Measurements from ENCODE around the gene COPG2.
"Not testable (repeated sequence)": the region's sequence is repeated elsewhere in the genome, so short reads cannot be mapped to it uniquely, and the experiment has no call there.

The COPG2 gene, protein sequence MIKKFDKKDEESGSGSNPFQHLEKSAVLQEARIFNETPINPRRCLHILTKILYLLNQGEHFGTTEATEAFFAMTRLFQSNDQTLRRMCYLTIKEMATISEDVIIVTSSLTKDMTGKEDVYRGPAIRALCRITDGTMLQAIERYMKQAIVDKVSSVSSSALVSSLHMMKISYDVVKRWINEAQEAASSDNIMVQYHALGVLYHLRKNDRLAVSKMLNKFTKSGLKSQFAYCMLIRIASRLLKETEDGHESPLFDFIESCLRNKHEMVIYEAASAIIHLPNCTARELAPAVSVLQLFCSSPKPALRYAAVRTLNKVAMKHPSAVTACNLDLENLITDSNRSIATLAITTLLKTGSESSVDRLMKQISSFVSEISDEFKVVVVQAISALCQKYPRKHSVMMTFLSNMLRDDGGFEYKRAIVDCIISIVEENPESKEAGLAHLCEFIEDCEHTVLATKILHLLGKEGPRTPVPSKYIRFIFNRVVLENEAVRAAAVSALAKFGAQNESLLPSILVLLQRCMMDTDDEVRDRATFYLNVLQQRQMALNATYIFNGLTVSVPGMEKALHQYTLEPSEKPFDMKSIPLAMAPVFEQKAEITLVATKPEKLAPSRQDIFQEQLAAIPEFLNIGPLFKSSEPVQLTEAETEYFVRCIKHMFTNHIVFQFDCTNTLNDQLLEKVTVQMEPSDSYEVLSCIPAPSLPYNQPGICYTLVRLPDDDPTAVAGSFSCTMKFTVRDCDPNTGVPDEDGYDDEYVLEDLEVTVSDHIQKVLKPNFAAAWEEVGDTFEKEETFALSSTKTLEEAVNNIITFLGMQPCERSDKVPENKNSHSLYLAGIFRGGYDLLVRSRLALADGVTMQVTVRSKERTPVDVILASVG

DNA sequence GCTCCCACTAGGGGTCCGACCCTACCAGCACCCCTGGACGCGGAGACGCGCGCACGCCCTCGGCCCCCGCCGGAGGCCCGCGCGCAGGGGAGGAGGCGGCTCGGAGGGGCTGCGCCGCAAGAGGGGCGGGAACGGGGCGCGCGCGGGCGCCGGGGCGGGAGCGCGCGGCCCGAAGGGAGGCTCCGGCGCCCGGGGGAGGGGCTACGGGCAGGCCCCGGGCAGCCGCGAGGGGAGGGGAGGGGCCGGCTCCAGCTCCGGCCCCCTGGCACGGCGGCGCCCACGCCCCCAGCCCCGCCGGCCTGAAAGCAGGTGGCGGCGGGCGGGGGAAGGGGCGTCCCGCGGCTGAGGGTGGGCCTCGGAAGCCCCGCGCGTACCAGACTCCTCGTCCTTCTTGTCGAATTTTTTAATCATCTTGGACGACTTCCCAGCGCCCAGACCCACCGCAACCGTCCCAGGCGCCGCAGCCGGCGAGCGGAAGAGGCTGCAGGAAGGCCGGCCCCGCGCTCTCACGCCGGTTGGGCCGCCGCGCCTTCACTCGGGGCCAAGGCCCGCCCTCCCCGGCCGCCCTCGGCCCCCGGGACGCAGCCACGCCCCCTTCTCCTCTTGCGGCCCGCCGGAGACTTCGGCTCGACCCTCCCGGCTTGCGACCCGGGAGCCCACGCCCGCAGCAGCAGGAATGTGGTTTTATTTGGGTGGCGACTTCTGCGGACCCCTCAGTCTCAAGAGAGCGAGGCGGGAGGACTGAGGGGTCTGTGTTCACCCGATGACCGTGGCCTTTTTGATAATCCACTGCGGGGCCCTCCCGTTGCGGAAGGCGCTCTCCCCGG lies at the start of gene COPG2:
Gene COPG2 (minus strand): TSS at position 491 of the 827 bp plus-strand sequence. CDS start 80 bp downstream, at position 411.
- DNase-seq, result peak; percentile 88 to 97 (median 95)

DNA sequence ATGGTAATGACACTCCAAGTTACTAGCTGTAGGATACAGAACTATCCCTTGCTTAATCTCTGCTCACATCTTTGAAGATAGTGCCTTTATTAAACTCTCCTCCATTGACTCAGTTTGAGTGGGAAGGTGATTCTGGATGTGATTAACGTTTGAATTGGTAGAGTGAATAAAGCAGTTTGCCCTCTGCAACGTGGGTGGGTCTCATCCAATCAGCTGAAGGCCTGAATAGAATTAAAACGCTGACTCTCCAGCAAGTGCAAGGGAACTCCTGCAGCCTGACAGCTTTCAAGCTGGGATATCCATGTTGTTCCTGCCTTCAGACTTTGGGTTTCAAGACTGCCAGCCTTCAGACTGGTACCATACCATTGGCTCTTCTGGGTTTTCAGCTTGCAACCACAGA lies 43.9 kb upstream of the COPG2 start:
- DNase-seq, result peak in 1 of 3 donors; percentile 10

DNA sequence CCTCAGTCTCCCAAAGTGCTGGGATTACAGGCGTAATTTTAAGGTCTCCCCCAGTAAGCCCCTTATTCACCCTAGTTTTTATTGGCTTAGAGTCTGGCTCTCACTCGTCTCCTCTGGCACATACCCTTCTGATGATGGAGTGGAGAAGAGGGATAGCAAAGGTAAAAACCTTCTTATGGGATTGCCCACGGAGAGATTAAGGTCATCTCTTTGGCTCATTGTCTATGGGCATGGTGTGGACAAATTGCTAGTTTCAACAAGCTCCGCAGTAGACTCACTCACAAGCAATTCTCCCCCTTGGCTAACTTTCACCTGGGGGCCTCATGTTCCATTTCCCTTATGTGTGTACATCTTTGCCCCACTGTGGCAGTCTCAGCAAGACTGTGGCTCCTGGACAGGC lies 40.2 kb upstream of the COPG2 start:
- no peak for DNase-seq

DNA sequence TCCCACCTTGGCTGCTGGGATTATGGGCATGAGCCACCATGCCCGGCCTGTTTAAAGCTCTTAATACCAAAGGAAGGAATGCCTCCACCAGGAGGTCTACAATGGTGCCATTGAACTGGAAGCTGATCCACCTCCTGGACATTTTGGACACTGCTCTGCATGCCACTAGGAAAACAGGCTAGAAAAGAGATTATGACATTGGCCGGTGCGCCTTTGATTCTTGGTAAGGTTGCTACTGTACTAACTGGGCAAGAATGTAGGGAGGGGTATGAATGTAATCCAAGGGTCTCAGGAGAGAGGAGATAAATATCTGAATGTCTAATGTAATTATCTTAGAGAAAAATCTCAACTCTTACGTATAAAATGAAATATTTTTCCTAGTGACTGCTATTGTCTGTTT lies 39.5 kb upstream of the COPG2 start:
- no peak for DNase-seq

DNA sequence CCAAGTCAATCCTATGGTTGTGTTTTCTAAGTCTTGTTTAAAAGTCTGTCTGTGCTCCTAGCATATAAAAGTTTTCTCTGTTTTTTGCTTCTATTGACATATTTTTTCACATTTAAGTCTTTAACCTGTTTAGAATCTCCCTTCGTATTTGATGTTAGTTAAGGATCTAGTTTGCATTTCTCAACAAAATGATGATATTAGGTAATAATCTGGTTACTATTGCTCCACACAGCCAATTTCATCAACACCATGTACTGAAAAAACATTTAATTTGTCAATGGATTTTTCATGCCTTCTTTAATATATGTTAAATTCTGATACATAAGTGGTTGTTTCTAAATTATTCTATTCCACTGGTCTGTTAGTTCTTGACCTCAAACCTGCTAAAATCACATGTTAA lies 35.3 kb upstream of the COPG2 start:
- DNase-seq, result peak in 1 of 3 donors; percentile 26

DNA sequence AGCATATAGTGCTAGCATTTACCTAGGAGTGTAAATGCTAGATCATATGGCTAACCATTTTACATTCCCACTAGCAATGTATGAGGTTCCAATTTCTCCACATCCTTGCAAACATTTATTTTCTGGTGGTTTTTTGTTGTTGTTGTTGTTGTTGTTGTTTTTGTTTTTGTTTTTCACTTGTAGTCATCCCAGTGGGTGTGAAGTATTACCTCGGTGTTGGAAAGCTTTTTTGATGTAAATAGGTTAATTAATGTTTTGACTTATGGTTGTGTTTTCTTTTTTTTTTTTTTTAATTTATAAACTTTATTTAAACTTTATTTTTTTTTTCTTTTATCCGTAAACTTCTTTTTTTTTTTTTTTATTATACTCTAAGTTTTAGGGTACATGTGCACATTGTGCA lies 33.1 kb upstream of the COPG2 start:
- no peak for DNase-seq

DNA sequence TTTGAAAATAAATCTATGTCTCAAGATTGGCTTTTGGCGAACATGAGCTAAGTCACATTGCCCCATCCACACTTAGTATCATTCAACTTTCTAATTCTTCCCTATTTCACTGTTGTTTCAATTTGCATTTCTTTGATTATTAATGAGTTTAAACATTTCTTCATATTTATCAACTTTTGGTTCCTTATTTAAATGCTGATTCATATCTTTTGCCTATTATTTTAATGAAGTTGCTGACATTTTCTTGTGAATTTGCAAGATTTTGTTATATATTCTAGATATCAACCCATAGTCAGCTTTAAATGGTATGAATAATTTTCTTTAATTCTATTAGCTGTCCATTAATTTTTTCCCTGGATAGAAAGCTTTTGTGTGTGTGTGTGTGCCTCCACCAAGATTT lies 32.2 kb upstream of the COPG2 start:
- no peak for DNase-seq

DNA sequence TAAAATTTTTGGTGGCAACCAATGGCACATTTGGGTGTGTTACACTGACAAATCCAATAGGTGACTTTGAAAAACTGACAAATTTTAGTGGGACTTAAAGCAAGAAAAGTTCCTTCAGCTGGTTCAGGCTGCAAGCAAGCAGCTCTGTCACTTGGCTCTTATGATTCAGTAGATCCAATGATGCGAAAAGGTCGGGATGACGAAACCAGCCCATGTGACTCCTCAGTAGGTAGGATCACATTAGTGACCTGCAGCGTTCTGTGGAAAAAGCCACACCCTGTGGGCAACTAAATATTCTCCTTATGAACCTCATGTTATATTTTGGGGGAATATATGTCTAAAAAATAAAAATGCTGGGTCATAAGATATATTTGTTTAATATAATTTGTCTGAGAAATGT lies 31.1 kb upstream of the COPG2 start:
- no peak for DNase-seq

DNA sequence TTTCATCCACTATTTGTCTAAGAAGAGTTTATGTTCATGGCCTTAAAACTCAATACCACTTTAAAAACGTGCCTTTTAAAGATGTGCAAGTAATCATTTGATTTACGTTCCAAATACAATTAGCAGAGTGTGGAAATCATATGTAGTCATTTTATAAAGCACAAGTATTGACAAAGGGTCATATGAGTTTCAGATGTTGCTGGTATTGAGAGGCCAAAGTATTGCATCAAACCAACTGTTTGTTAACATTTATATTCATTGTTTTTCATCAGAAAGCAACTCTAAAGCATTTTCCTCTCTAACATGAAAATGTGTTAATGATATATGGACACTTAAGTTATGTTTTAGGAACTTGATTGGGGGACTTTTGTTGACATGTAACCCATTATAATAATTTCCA lies 29.3 kb upstream of the COPG2 start:
- DNase-seq, result no peak

DNA sequence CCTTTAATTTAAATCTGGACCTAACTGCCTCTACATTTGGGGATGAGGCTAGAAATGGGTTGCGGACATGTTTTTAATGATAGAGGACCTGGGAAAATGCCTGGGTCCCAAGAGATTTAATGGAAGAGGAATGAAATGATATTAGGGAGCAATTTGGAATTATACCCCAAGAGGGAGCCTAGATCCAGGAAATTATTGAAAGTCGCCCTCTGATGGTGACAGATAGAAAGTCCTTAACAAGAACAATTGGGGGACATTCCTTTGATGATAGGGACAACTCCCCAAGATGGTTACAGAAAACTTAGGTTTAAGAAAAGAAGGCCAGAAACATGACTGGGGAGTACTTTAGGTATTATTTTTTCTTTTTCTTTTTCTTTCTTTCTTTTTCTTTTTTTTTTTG lies 27.3 kb upstream of the COPG2 start:
- DNase-seq, result peak; percentile 49 to 73 (median 64)

DNA sequence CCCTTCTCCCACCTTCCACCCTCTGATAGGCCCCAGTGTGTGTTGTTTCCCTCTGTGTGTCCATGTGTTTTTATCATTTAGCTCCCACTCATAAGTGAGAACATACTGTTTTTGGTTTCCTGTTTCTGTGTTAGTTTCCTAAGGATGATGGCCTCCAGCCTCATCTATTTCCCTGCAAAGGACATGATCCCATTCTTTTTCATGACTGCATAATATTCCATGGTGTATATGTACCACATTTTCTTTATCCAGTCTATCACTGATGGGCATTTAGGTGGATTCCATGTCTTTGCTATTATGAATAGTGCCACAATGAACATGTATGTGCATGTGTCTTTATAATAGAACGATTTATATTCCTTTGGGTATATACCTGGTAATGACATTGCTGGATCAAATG lies 23.8 kb upstream of the COPG2 start:
- DNase-seq, result not testable (repeated sequence)

DNA sequence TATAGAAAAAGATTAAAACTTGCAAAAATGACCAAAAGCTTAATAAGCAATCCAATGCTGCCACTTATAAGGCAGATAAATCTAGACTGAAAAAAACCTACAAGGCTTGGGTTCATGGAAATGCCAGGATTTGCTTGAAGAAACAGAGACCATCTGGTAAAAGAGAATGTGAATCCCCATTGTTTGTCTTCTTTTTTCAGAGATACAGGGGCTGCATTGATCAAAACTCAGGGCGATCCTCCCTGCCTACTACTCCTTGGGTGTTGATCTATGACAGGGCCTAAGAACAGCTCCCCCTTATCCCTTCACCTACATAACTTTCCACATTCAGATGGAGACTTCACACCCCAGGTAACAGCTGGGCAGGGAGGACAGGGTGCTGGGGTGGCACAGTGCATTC lies 21.1 kb upstream of the COPG2 start:
- DNase-seq, result no peak

DNA sequence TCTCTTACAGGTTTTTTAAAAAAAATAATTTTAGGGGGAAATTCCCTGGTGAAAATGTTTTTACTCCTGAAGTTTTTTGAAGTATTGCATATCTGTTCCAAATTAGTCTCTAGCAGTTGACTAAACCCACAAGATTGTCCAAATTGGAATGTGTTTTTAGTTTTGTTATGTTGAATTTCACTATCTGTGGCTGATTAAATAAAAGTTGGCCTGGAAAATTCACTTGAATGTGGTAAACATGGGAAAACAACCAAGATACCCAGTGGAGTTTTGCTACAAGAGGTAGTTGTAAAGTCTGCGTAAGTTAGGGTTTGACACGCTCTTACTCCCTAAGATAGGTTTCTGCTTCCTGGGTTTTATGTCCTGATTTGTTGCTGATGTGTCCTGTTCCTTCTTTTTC lies 14.5 kb upstream of the COPG2 start:
- no peak for DNase-seq

DNA sequence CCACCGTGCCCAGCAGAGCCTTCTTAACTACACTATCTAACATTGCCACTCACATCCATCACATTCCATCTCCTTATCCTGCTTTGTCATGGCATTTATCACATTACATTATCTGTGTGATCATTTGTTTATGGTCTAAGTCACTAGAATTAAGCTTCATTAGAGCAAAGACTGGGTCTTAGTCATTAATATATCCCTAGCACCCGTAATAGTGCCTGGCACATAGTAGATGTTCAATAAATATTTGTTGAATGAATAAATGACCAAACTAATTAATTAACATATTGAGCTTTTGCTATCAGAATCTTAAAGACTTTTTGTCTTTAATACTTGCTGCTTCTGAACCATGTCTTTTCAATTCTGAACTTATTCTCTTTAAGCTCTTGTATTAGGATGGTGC lies 5.9 kb upstream of the COPG2 start:
- no peak for DNase-seq

DNA sequence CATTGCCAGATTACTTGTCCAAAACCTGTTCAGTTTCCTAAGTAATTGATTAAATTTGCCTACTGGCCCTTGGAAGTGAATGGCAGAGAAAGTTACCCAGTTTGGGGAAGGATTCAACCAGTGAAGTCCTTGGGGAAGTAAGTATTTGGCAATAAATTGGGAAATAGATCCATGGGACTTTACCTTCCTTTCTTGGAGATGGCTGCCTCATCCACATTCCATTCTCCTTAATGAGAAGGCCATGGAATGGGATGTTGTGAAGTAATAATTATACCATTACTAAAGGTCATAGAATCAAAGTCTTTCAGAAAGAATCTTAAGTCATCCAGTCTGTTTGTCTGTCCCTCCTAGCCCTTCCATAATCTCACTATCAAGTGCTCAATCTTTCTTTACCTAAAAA lies 4.5 kb upstream of the COPG2 start:
- DNase-seq, result peak in 1 of 3 donors; percentile 30

DNA sequence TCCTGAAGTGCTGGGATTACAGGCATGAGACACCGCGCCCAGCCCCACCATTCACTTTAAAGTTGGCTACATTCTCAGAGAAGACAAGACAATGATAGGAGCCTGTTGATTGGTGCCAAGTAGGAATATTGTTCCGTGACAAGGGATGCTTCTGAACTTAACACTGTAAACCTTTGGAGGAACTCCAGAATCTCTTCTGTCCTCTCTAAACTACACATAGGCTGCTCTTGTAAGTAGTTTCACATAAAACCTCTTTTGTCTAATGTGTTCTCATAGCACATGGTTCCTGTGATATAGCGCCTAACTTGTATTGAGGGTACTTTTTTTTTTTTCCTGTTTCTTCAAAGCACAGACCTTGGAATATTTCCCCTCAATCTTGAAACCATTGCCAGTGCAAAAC lies 3.6 kb upstream of the COPG2 start:
- DNase-seq, result no peak

DNA sequence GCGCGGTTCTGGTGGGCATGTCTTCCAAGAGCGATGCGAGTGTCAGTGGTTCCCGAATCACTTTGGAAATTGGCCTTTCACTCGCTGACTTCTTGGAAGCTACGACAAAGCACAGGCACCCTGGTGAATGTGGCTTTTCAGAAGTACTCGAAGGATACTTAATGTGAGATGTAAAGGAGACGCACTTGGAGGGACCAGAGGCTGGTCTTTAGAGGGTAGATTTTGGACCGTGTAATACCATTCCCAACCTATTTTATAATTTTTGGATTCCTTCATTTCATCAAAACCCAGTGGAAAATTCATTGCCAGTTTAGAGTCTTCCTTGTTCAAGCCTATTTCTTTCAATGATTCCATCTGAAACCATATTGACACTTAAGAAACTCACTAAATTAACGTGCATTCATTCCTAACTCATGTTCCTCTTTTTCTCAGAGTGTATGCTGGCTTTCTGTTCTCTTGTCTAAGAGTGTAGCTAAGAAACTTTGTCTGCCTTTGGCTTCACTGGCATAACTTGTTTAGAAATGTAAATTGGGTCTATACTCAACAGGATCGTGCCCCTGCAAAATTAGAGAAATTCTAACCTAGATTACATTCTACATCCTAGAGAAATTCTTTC lies 645 bp upstream of the COPG2 start:
- DNase-seq, result peak; percentile 7 to 40 (median 27)

DNA sequence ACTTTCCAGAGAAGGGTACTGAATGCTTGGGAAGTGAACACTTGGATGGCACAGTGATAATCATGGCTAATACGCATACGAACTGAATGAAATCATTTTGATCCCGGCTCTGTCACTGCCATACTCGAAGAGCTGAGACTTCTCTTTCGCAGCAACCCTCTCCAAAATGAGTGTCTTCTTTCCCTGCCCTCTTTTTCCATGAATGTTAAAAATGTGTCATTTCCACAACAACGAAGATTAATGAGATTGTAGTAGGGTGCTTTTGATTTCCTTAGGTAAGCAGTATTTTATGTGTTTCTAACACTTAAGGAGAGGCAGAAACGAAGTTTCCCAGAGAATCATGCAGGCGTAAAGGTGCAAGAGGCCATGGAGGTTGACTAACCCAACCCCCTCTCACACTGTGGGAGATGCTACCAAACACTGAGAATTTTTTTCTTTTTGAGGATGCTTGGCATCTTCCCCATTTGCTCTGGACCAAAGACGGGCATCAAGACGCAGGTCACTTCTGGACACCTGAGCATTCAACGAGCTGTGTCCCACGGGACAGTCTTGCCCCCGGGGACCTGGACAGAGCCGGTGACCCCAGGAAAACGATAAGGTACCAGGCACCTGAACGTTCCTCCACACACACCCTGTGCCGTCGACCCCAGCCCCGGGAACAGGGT lies 823 bp downstream of the COPG2 start:
- DNase-seq, result no peak

DNA sequence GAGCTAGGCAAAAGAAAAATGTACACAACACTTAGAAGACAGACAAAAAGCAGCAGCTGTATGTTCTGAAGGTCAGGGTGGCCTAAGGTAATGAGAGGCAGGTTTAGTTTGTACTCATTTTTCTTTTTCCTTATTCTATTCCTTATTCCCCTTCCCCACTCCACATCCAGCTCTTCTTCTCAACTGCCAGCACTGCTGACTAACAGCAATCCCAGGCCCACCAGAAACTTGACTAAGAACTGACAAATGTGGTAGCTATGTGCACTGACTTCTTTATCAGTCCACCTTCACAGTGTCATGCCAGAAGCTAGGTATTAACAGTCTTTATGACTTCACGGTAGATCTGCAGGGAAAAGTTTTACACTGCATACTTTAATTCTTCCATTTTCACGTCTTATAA lies 6.1 kb downstream of the COPG2 start:
- no peak for DNase-seq

DNA sequence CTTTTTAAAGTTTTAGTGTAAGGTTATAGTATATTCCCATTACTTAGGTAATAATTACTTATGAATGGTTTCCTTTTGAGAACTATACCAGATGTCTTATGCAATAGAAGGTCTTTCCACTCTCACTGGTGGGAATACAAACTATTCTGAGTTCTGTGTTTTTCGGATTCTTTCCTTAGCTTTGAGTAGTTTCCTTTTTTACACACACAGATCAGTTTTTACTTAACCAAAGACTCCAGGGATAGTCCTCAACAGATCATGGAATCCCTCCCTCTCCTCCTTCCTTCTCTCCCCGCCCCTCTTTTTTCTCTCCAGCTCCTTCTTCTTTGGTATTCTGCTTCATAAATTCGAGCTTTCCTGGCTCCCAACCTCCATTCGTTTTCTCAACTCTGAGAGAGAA lies 13.3 kb downstream of the COPG2 start:
- DNase-seq, result no peak

DNA sequence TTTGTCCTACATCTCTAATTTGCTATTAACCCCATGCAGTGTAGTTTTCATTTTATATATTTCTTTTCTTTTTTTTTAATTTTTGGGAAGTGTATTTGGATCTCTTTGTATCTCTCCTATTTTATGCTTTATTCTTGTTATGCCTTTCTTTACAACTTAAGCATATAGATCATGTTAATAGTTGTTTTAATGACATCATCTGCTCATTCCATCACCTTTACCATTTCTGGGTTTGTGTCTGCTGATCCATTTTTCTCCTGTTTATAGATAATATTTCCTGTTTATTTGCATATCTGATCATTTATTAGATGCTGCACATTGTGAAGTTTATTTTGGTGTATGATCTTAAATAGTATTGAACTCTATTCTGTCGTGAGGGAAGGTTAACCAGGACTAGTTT lies 13.7 kb downstream of the COPG2 start:
- DNase-seq, result no peak

DNA sequence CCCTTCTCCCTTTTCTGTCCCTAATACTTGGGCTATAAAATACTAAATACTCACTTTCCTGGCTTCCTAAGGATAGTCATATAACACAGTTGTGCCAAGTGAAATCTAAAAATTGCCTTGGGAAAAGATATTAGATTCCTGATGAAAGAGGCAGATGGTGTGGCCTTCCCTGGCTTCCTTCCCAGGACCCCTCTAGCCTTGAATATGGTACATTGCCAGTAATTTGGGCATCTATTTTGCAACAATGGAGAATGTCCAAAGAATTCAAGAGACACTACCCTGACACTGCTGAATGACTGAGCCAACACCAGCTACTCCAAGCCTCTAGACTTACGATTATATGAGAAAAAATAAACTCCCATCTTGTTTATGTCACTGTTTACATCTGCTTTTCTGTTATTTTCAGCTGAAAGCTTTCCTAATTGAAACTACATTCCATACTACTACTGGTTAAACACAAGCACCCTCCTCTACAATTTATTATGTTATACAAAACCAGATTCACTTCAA lies 17.9 kb downstream of the COPG2 start:
- DNase-seq, result no peak

All from suppressor macrophage treated with lipopolysaccharide for 1 hour (primary cell).